ENCODE data around the gene ZBTB34.

ZBTB34 gene

GRCh38 chr9:126877418-126877817, 17.0 kb downstream of the ZBTB34 start:
- no peak overlapping the region for H3K4me3 ChIP-seq (ENCODE audit: insufficient read depth, low read length, poor library complexity, severe bottlenecking)
- no peaks in the 10 kb centered on the region for H4K20me1 ChIP-seq (ENCODE audit: low read depth, low read length)
- no peak overlapping the region for H3K9ac ChIP-seq (ENCODE audit: low read length)
- H3K9me3 ChIP-seq (ENCODE audit: insufficient read depth, low read length) = no peaks in the 10 kb centered on the region
- no peaks in the 10 kb centered on the region for H3K9me2 ChIP-seq (replicated peaks; ENCODE audit: insufficient read depth, low read length)
- no peak overlapping the region for H3K4me2 ChIP-seq (ENCODE audit: low read depth, low read length, poor library complexity, severe bottlenecking)
- H2AFZ ChIP-seq (ENCODE audit: low read depth, low read length, severe bottlenecking) = no peak overlapping the region
- no peaks in the 10 kb centered on the region for H3K27me3 ChIP-seq (ENCODE audit: low read length)
- no peak for TF ChIP-seq EZH2phosphoT487 (conservative IDR thresholded peaks at IDR 0.05; ENCODE audit: low read length)
- TF ChIP-seq, protein P1, sequence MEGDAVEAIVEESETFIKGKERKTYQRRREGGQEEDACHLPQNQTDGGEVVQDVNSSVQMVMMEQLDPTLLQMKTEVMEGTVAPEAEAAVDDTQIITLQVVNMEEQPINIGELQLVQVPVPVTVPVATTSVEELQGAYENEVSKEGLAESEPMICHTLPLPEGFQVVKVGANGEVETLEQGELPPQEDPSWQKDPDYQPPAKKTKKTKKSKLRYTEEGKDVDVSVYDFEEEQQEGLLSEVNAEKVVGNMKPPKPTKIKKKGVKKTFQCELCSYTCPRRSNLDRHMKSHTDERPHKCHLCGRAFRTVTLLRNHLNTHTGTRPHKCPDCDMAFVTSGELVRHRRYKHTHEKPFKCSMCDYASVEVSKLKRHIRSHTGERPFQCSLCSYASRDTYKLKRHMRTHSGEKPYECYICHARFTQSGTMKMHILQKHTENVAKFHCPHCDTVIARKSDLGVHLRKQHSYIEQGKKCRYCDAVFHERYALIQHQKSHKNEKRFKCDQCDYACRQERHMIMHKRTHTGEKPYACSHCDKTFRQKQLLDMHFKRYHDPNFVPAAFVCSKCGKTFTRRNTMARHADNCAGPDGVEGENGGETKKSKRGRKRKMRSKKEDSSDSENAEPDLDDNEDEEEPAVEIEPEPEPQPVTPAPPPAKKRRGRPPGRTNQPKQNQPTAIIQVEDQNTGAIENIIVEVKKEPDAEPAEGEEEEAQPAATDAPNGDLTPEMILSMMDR (IDR thresholded peaks at IDR 0.05; ENCODE audit: insufficient read depth, low read length, poor library complexity, severe bottlenecking) = no peak
- no peaks in the 10 kb centered on the region for H3K79me2 ChIP-seq (ENCODE audit: insufficient read depth, low read length)
- no peaks in the 10 kb centered on the region for H3K36me3 ChIP-seq (ENCODE audit: low read length)
- peaks cover 11% of the 10 kb centered on the region; the same call in 1 of the 2 replicates for H3F3A ChIP-seq (ENCODE audit: insufficient read depth)
- no peak overlapping the region for H3K27ac ChIP-seq (ENCODE audit: low read depth, low read length)

GRCh38 chr9:126879288-126879687, 18.8 kb downstream of the ZBTB34 start:
- TF ChIP-seq EZH2phosphoT487 (conservative IDR thresholded peaks at IDR 0.05; ENCODE audit: low read length) = no peak
- TF ChIP-seq, protein P1 (IDR thresholded peaks at IDR 0.05; ENCODE audit: insufficient read depth, low read length, poor library complexity, severe bottlenecking) = no peak

GRCh38 chr9:126880226-126880946, 19.9 kb downstream of the ZBTB34 start:
- Histone ChIP-seq H2AFZ (ENCODE audit: low read depth, low read length, severe bottlenecking) (no peak overlapping the region), H3K4me3 (ENCODE audit: insufficient read depth, low read length, poor library complexity, severe bottlenecking) (no peak overlapping the region), H3K4me2 (ENCODE audit: low read depth, low read length, poor library complexity, severe bottlenecking) (no peak overlapping the region), H3K9me2 (replicated peaks; ENCODE audit: insufficient read depth, low read length) (no peaks in the 10 kb centered on the region), H3F3A (ENCODE audit: insufficient read depth) (peaks cover 3% of the 10 kb centered on the region; the same call in 1 of the 2 replicates), H3K27me3 (ENCODE audit: low read length) (no peaks in the 10 kb centered on the region), H3K36me3 (ENCODE audit: low read length) (no peaks in the 10 kb centered on the region), H4K20me1 (ENCODE audit: low read depth, low read length) (no peaks in the 10 kb centered on the region), H3K9ac (ENCODE audit: low read length) (no peak overlapping the region), H3K9me3 (ENCODE audit: insufficient read depth, low read length) (no peaks in the 10 kb centered on the region), H3K79me2 (ENCODE audit: insufficient read depth, low read length) (no peaks in the 10 kb centered on the region), H3K27ac (ENCODE audit: low read depth, low read length) (no peak overlapping the region)
- TF ChIP-seq EZH2phosphoT487 (conservative IDR thresholded peaks at IDR 0.05; ENCODE audit: low read length) = no peak
- TF ChIP-seq, protein P1 (IDR thresholded peaks at IDR 0.05; ENCODE audit: insufficient read depth, low read length, poor library complexity, severe bottlenecking) = no peak

More at GRCh38 chr9:126879288-126879687, 18.8 kb downstream of the ZBTB34 start:
- Histone ChIP-seq H3K36me3 (ENCODE audit: low read length) (no peaks in the 10 kb centered on the region), H3K9ac (ENCODE audit: low read length) (no peak overlapping the region), H3K79me2 (ENCODE audit: insufficient read depth, low read length) (no peaks in the 10 kb centered on the region), H3K27ac (ENCODE audit: low read depth, low read length) (no peak overlapping the region), H2AFZ (ENCODE audit: low read depth, low read length, severe bottlenecking) (no peak overlapping the region), H3K9me2 (replicated peaks; ENCODE audit: insufficient read depth, low read length) (no peaks in the 10 kb centered on the region), H4K20me1 (ENCODE audit: low read depth, low read length) (no peaks in the 10 kb centered on the region), H3K27me3 (ENCODE audit: low read length) (no peaks in the 10 kb centered on the region), H3K4me2 (ENCODE audit: low read depth, low read length, poor library complexity, severe bottlenecking) (no peak overlapping the region), H3K4me3 (ENCODE audit: insufficient read depth, low read length, poor library complexity, severe bottlenecking) (no peak overlapping the region), H3F3A (ENCODE audit: insufficient read depth) (peaks cover 11% of the 10 kb centered on the region; the same call in 1 of the 2 replicates), H3K9me3 (ENCODE audit: insufficient read depth, low read length) (no peaks in the 10 kb centered on the region)
